ENCODE results near the gene GLIPR2. TPM values are rescaled to one million over a fixed set of nuclear protein-coding genes. Genes with fewer than 3 reads are reported as not detected.
A peak's percentile ranks its signal among the peaks of the same experiment; 100 is the strongest.
"Not testable (repeated sequence)": the region's sequence is repeated elsewhere in the genome, so short reads cannot be mapped to it uniquely, and the experiment has no call there.

GLIPR2 gene
- polyA plus RNA-seq (2013, experiment 1 of 2) = 37.2 TPM
- 41.1 TPM for polyA plus RNA-seq (2013, experiment 2 of 2)

- WGBS, 2 experiments (ENCODE audit: insufficient coverage in 2 of 2) = 0 to 1% methylated on average over 76 of the region's 83 CpGs
- Histone ChIP-seq H3K4me1 (ENCODE audit: control insufficient read depth, insufficient read depth, low read length, poor library complexity, severe bottlenecking) (no peaks in the 10 kb centered on the region), H3K27ac (ENCODE audit: low read depth, low read length, severe bottlenecking) (no peak within 1 kb of the TSS)
These were observed at the start of gene GLIPR2 for GRCh38 chr9:36136272-36136893. TSS of gene GLIPR2 (plus strand) at chr9:36136733. CDS start at chr9:36136779, 46 bp downstream.

GRCh38 chr9:36087054-36087453, 49.5 kb upstream of the GLIPR2 start:
- peaks cover 40% of the 10 kb centered on the region for H3K36me3 ChIP-seq (ENCODE audit: control insufficient read depth, insufficient read depth, low read length)
- H3K27ac ChIP-seq (ENCODE audit: low read depth, low read length, severe bottlenecking); H3K4me3 ChIP-seq (ENCODE audit: extremely low read depth, insufficient read depth, low read length, poor library complexity, severe bottlenecking); H3K9me3 ChIP-seq (ENCODE audit: control insufficient read depth, low read length): not testable (repeated sequence)
- peaks cover 11% of the 10 kb centered on the region for H3K4me1 ChIP-seq (ENCODE audit: control insufficient read depth, insufficient read depth, low read length, poor library complexity, severe bottlenecking)

More at GRCh38 chr9:36136272-36136893, at the start of gene GLIPR2:
- H3K36me3 ChIP-seq (ENCODE audit: control insufficient read depth, insufficient read depth, low read length) = no peaks in the 10 kb centered on the region
- H3K4me3 ChIP-seq (ENCODE audit: extremely low read depth, insufficient read depth, low read length, poor library complexity, severe bottlenecking) = peak within 1 kb of the TSS; percentile 72
- H3K9me3 ChIP-seq (ENCODE audit: control insufficient read depth, low read length) = no peaks in the 10 kb centered on the region

GRCh38 chr9:36088020-36088419, 48.5 kb upstream of the GLIPR2 start:
- peaks cover 42% of the 10 kb centered on the region for H3K36me3 ChIP-seq (ENCODE audit: control insufficient read depth, insufficient read depth, low read length)
- no peak overlapping the region for H3K4me3 ChIP-seq (ENCODE audit: extremely low read depth, insufficient read depth, low read length, poor library complexity, severe bottlenecking)
- peaks cover 11% of the 10 kb centered on the region for H3K4me1 ChIP-seq (ENCODE audit: control insufficient read depth, insufficient read depth, low read length, poor library complexity, severe bottlenecking)
- H3K9me3 ChIP-seq (ENCODE audit: control insufficient read depth, low read length) = peaks cover 7% of the 10 kb centered on the region
- no CpG with 5 or more reads among the region's 3 CpGs for WGBS, 2 experiments (ENCODE audit: insufficient coverage in 2 of 2)
- no peak overlapping the region for H3K27ac ChIP-seq (ENCODE audit: low read depth, low read length, severe bottlenecking)

- peaks cover 11% of the 10 kb centered on the region for H3K4me1 ChIP-seq (ENCODE audit: control insufficient read depth, insufficient read depth, low read length, poor library complexity, severe bottlenecking)
- peak overlapping the region; percentile 83 for H3K27ac ChIP-seq (ENCODE audit: low read depth, low read length, severe bottlenecking)
- whole genome bisulfite sequencing, 2 experiments (ENCODE audit: insufficient coverage in 2 of 2) = 77 to 79% methylated on average over 3 to 4 of the region's 8 CpGs
- peaks cover 14% of the 10 kb centered on the region for H3K36me3 ChIP-seq (ENCODE audit: control insufficient read depth, insufficient read depth, low read length)
- peaks cover 7% of the 10 kb centered on the region for H3K9me3 ChIP-seq (ENCODE audit: control insufficient read depth, low read length)
- H3K4me3 ChIP-seq (ENCODE audit: extremely low read depth, insufficient read depth, low read length, poor library complexity, severe bottlenecking) = no peak overlapping the region
These were observed 45.2 kb upstream of the GLIPR2 start for GRCh38 chr9:36091026-36091953.

GRCh38 chr9:36092014-36092413, 44.5 kb upstream of the GLIPR2 start:
- peaks cover 1% of the 10 kb centered on the region for H3K9me3 ChIP-seq (ENCODE audit: control insufficient read depth, low read length)
- no CpG with 5 or more reads among the region's 1 CpG for WGBS, 2 experiments (ENCODE audit: insufficient coverage in 2 of 2)
- peaks cover 11% of the 10 kb centered on the region for H3K4me1 ChIP-seq (ENCODE audit: control insufficient read depth, insufficient read depth, low read length, poor library complexity, severe bottlenecking)
- H3K4me3 ChIP-seq (ENCODE audit: extremely low read depth, insufficient read depth, low read length, poor library complexity, severe bottlenecking) = no peak overlapping the region
- H3K36me3 ChIP-seq (ENCODE audit: control insufficient read depth, insufficient read depth, low read length) = peaks cover 11% of the 10 kb centered on the region
- H3K27ac ChIP-seq (ENCODE audit: low read depth, low read length, severe bottlenecking) = peak overlapping the region; percentile 83

- Histone ChIP-seq H3K4me3 (ENCODE audit: extremely low read depth, insufficient read depth, low read length, poor library complexity, severe bottlenecking) (no peak overlapping the region), H3K36me3 (ENCODE audit: control insufficient read depth, insufficient read depth, low read length) (peaks cover 12% of the 10 kb centered on the region), H3K4me1 (ENCODE audit: control insufficient read depth, insufficient read depth, low read length, poor library complexity, severe bottlenecking) (peaks cover 11% of the 10 kb centered on the region), H3K27ac (ENCODE audit: low read depth, low read length, severe bottlenecking) (no peak overlapping the region), H3K9me3 (ENCODE audit: control insufficient read depth, low read length) (no peaks in the 10 kb centered on the region)
- 96 to 97% methylated on average over 5 to 6 of the region's 9 CpGs for WGBS, 2 experiments (ENCODE audit: insufficient coverage in 2 of 2)
These were observed 43.9 kb upstream of the GLIPR2 start for GRCh38 chr9:36092509-36093215.

- Histone ChIP-seq H3K9me3 (ENCODE audit: control insufficient read depth, low read length) (no peaks in the 10 kb centered on the region), H3K36me3 (ENCODE audit: control insufficient read depth, insufficient read depth, low read length) (peaks cover 16% of the 10 kb centered on the region), H3K4me1 (ENCODE audit: control insufficient read depth, insufficient read depth, low read length, poor library complexity, severe bottlenecking) (peaks cover 11% of the 10 kb centered on the region), H3K27ac (ENCODE audit: low read depth, low read length, severe bottlenecking) (no peak overlapping the region), H3K4me3 (ENCODE audit: extremely low read depth, insufficient read depth, low read length, poor library complexity, severe bottlenecking) (no peak overlapping the region)
- WGBS, 2 experiments (ENCODE audit: insufficient coverage in 2 of 2) = no CpG with 5 or more reads among the region's 2 CpGs
These were observed 43.1 kb upstream of the GLIPR2 start for GRCh38 chr9:36093384-36093783.

- Histone ChIP-seq H3K4me1 (ENCODE audit: control insufficient read depth, insufficient read depth, low read length, poor library complexity, severe bottlenecking) (peaks cover 26% of the 10 kb centered on the region), H3K36me3 (ENCODE audit: control insufficient read depth, insufficient read depth, low read length) (peaks cover 14% of the 10 kb centered on the region), H3K9me3 (ENCODE audit: control insufficient read depth, low read length) (no peaks in the 10 kb centered on the region), H3K27ac (ENCODE audit: low read depth, low read length, severe bottlenecking) (peak overlapping the region; percentile 93), H3K4me3 (ENCODE audit: extremely low read depth, insufficient read depth, low read length, poor library complexity, severe bottlenecking) (no peak overlapping the region)
- WGBS, 2 experiments (ENCODE audit: insufficient coverage in 2 of 2) = 67 to 100% methylated on average over 1 of the region's 1 CpG
These were observed 36.8 kb upstream of the GLIPR2 start for GRCh38 chr9:36099718-36100117.

- Histone ChIP-seq H3K9me3 (ENCODE audit: control insufficient read depth, low read length) (no peaks in the 10 kb centered on the region), H3K27ac (ENCODE audit: low read depth, low read length, severe bottlenecking) (peak overlapping the region; percentile 93), H3K4me1 (ENCODE audit: control insufficient read depth, insufficient read depth, low read length, poor library complexity, severe bottlenecking) (peaks cover 28% of the 10 kb centered on the region), H3K36me3 (ENCODE audit: control insufficient read depth, insufficient read depth, low read length) (peaks cover 14% of the 10 kb centered on the region), H3K4me3 (ENCODE audit: extremely low read depth, insufficient read depth, low read length, poor library complexity, severe bottlenecking) (no peak overlapping the region)
- 26 to 27% methylated on average over 2 to 3 of the region's 3 CpGs for WGBS, 2 experiments (ENCODE audit: insufficient coverage in 2 of 2)
These were observed 36.0 kb upstream of the GLIPR2 start for GRCh38 chr9:36100532-36100931.

- peak overlapping the region; percentile 93 for H3K27ac ChIP-seq (ENCODE audit: low read depth, low read length, severe bottlenecking)
These were observed 34.4 kb upstream of the GLIPR2 start for GRCh38 chr9:36101916-36102741.

More at GRCh38 chr9:36101916-36102741, 34.4 kb upstream of the GLIPR2 start:
- Histone ChIP-seq H3K4me3 (ENCODE audit: extremely low read depth, insufficient read depth, low read length, poor library complexity, severe bottlenecking) (no peak overlapping the region), H3K36me3 (ENCODE audit: control insufficient read depth, insufficient read depth, low read length) (peaks cover 17% of the 10 kb centered on the region), H3K4me1 (ENCODE audit: control insufficient read depth, insufficient read depth, low read length, poor library complexity, severe bottlenecking) (peaks cover 28% of the 10 kb centered on the region), H3K9me3 (ENCODE audit: control insufficient read depth, low read length) (no peaks in the 10 kb centered on the region)
- WGBS, 2 experiments (ENCODE audit: insufficient coverage in 2 of 2) = 81 to 84% methylated on average over 3 to 4 of the region's 4 CpGs
